Caco-2 (cell line): ENCODE results near the gene ACACA. TPM values are rescaled to one million over a fixed set of nuclear protein-coding genes. Genes with fewer than 3 reads are reported as not detected.

Experiments used
- BruUV-seq: library from RNA; stranded (reverse); fragments of 400-500 nt; replicated peaks from 2 replicates; lab custom pipeline; 2021; lab: Mats Ljungman, UMichigan
- CTCF ChIA-PET: fragments of 300-600 bp; sonication (Branson Sonifier 250); formaldehyde crosslinking; loops from one replicate; lab custom pipeline; 2022; ENCODE audit warnings: antibody characterized with exemption; lab: Charles Lee
- POLR2A ChIA-PET: fragments of 300-600 bp; sonication (Branson Sonifier 250); formaldehyde crosslinking; loops from one replicate; lab custom pipeline; 2022; ENCODE audit warnings: antibody characterized with exemption; lab: Charles Lee
- DNase-seq, 2 experiments: peaks; one replicate each; pipeline versions ENCODE4 v3.0.0 to v3.0.0-alpha.2; 2020 to 2022
- H3K27me3 ChIP-seq: replicated peaks from 2 replicates; pipeline ENCODE4 v1.6.0; 2011; ENCODE audit warnings: low read length; ENCODE audit not compliant: control insufficient read depth, insufficient read depth
- H3K36me3 ChIP-seq: 2 replicates; pipeline ENCODE4 v1.5.1; 2011; ENCODE audit warnings: low read length; ENCODE audit not compliant: control insufficient read depth, insufficient read depth
- H3K4me1 ChIP-seq: fragments of 250-450 bp; sonication (Bioruptor Pico); 2 replicates; pipeline ENCODE4 v1.5.1; 2020; ENCODE audit warnings: mild to moderate bottlenecking
- H3K4me3 ChIP-seq: 2 replicates; pipeline ENCODE4 v1.5.1; 2011; ENCODE audit warnings: low read depth, mild to moderate bottlenecking, control low read depth, low read length
- H3K9me3 ChIP-seq: fragments of 250-450 bp; sonication (Bioruptor Pico); 2 replicates; pipeline ENCODE4 v1.5.1; 2020; ENCODE audit warnings: mild to moderate bottlenecking, moderate library complexity
- H3K27ac Mint-ChIP-seq: one replicate; pipeline ENCODE4 v1.8.0; 2022; ENCODE audit warnings: mixed read lengths; ENCODE audit not compliant: unreplicated experiment
- H3K27me3 Mint-ChIP-seq: one replicate; pipeline ENCODE4 v1.8.0; 2022; ENCODE audit warnings: mixed read lengths; ENCODE audit not compliant: insufficient read depth, unreplicated experiment
- H3K36me3 Mint-ChIP-seq: one replicate; pipeline ENCODE4 v1.8.0; 2022; ENCODE audit warnings: mild to moderate bottlenecking, mixed read lengths; ENCODE audit not compliant: insufficient read depth, unreplicated experiment
- H3K4me1 Mint-ChIP-seq: one replicate; pipeline ENCODE4 v1.8.0; 2022; ENCODE audit warnings: low read depth, mixed read lengths; ENCODE audit not compliant: unreplicated experiment
- H3K4me3 Mint-ChIP-seq: one replicate; pipeline ENCODE4 v1.8.0; 2022; ENCODE audit warnings: mild to moderate bottlenecking, moderate library complexity, mixed read lengths; ENCODE audit not compliant: unreplicated experiment
- H3K9me3 Mint-ChIP-seq: one replicate; pipeline ENCODE4 v1.8.0; 2022; ENCODE audit warnings: mixed read lengths; ENCODE audit not compliant: unreplicated experiment
- intact Hi-C: fragments of 100-400 bp; cut with micrococcal nuclease; formaldehyde crosslinking; loops from one replicate; pipeline ENCODE4 v1.10.0; 2022; ENCODE audit not compliant: unreplicated experiment
- total RNA-seq: library from RNA; stranded (reverse); gene quantifications from 2 replicates; pipeline ENCODE4 v1.2.3, GENCODE V29; 2022
- TF ChIP-seq, protein P1 (sequence below), 2 experiments: fragments of 200-600 bp in 1 of 2; IDR thresholded peaks; 1 replicate in 1 of 2; 2 replicates in 1 of 2; pipeline versions ENCODE4 v1.5.1 to v1.8.0; 2011 to 2022; ENCODE audit warnings: antibody characterized with exemption in 1 of 2, control low read depth in 1 of 2, inconsistent platforms in 1 of 2, low read depth in 1 of 2, low read length in 1 of 2, mild to moderate bottlenecking in 1 of 2, moderate library complexity in 1 of 2; ENCODE audit not compliant: insufficient read depth in 1 of 2, severe bottlenecking in 1 of 2, unreplicated experiment in 1 of 2

Gene ACACA
- total RNA-seq, 1 experiment from 2014 or later = 108 TPM

- no peak for DNase-seq
- Mint-ChIP-seq H3K4me1 (no peaks in the 10 kb centered on the region), H3K9me3 (no peaks in the 10 kb centered on the region), H3K4me3 (no peak overlapping the region), H3K36me3 (peaks cover 26% of the 10 kb centered on the region), H3K27me3 (no peaks in the 10 kb centered on the region), H3K27ac (peak overlapping the region; percentile 7)
- ChIA-PET POLR2A (no interaction called here), CTCF (no interaction called here)
- no peak overlapping the region for H3K4me3 ChIP-seq
- no TSS peak for BruUV-seq
- no peaks in the 10 kb centered on the region for H3K27me3 ChIP-seq
- no peaks in the 10 kb centered on the region for H3K9me3 ChIP-seq
- intact Hi-C loops = no loop called here
- no peaks in the 10 kb centered on the region; the same call in 1 of the 2 replicates for H3K36me3 ChIP-seq
- TF ChIP-seq, protein P1, sequence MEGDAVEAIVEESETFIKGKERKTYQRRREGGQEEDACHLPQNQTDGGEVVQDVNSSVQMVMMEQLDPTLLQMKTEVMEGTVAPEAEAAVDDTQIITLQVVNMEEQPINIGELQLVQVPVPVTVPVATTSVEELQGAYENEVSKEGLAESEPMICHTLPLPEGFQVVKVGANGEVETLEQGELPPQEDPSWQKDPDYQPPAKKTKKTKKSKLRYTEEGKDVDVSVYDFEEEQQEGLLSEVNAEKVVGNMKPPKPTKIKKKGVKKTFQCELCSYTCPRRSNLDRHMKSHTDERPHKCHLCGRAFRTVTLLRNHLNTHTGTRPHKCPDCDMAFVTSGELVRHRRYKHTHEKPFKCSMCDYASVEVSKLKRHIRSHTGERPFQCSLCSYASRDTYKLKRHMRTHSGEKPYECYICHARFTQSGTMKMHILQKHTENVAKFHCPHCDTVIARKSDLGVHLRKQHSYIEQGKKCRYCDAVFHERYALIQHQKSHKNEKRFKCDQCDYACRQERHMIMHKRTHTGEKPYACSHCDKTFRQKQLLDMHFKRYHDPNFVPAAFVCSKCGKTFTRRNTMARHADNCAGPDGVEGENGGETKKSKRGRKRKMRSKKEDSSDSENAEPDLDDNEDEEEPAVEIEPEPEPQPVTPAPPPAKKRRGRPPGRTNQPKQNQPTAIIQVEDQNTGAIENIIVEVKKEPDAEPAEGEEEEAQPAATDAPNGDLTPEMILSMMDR (IDR thresholded peaks at IDR 0.05; ENCODE audit: insufficient read depth in 1 of 2, low read depth in 1 of 2, low read length in 1 of 2, severe bottlenecking in 1 of 2, unreplicated experiment in 1 of 2) = no peak
- H3K4me1 ChIP-seq = no peaks in the 10 kb centered on the region
These were observed 122.4 kb downstream of the ACACA start for GRCh38 chr17:37284191-37284590.

GRCh38 chr17:37283414-37283961, 123.1 kb downstream of the ACACA start:
- Mint-ChIP-seq H3K9me3 (no peaks in the 10 kb centered on the region), H3K27ac (no peak overlapping the region), H3K27me3 (no peaks in the 10 kb centered on the region), H3K4me1 (no peaks in the 10 kb centered on the region), H3K36me3 (peaks cover 25% of the 10 kb centered on the region), H3K4me3 (no peak overlapping the region)
- Histone ChIP-seq H3K9me3 (no peaks in the 10 kb centered on the region), H3K27me3 (no peaks in the 10 kb centered on the region), H3K36me3 (no peaks in the 10 kb centered on the region; the same call in 1 of the 2 replicates), H3K4me1 (peaks cover 5% of the 10 kb centered on the region; the same call in 1 of the 2 replicates), H3K4me3 (no peak overlapping the region)
- TF ChIP-seq, protein P1 (IDR thresholded peaks at IDR 0.05; ENCODE audit: insufficient read depth in 1 of 2, low read depth in 1 of 2, low read length in 1 of 2, severe bottlenecking in 1 of 2, unreplicated experiment in 1 of 2) = no peak
- ChIA-PET CTCF (no interaction called here), POLR2A (no interaction called here)
- intact Hi-C loops = no loop called here
- no peak for DNase-seq
- no TSS peak for BruUV-seq

- Histone ChIP-seq H3K4me1 (peaks cover 7% of the 10 kb centered on the region; the same call in 1 of the 2 replicates), H3K27me3 (no peaks in the 10 kb centered on the region), H3K9me3 (no peaks in the 10 kb centered on the region), H3K36me3 (peaks cover 1% of the 10 kb centered on the region; the same call in 1 of the 2 replicates), H3K4me3 (no peak overlapping the region)
- H3K36me3 Mint-ChIP-seq = peaks cover 46% of the 10 kb centered on the region
- no peaks in the 10 kb centered on the region for H3K4me1 Mint-ChIP-seq
- no peak overlapping the region for H3K27ac Mint-ChIP-seq
- H3K4me3 Mint-ChIP-seq = no peak overlapping the region
- POLR2A ChIA-PET = no interaction called here
- no peaks in the 10 kb centered on the region for H3K9me3 Mint-ChIP-seq
- BruUV-seq = no TSS peak
- intact Hi-C loops = no loop called here
- TF ChIP-seq, protein P1 (IDR thresholded peaks at IDR 0.05; ENCODE audit: insufficient read depth in 1 of 2, low read depth in 1 of 2, low read length in 1 of 2, severe bottlenecking in 1 of 2, unreplicated experiment in 1 of 2) = no peak
- no peak for DNase-seq
- H3K27me3 Mint-ChIP-seq = no peaks in the 10 kb centered on the region
- CTCF ChIA-PET = no interaction called here
These were observed 125.8 kb downstream of the ACACA start for GRCh38 chr17:37280841-37281240.
